ENCODE measurements around the gene DOHH.

GRCh38 chr19:3500429-3501101 is at the start of gene DOHH:
- TF ChIP-seq CTCF (IDR thresholded peaks at IDR 0.05) (no peak), SIN3A (IDR thresholded peaks at IDR 0.05; ENCODE audit: borderline replicate concordance, insufficient read depth, low read depth, low read length) (0 out of 2 replicates have a peak, but pooled peaks have one; percentile 59), POLR2AphosphoS5 (IDR thresholded peaks at IDR 0.05; ENCODE audit: low read depth, low read length) (peak; percentile 74), TCF7L2 (IDR thresholded peaks at IDR 0.05; ENCODE audit: low read depth, low read length) (peak; percentile 38; the same call in 1 of the 2 replicates)

Data from Panc1 (cell line).